GM18867 (cell line): ENCODE results near the gene ATXN7L2.

ENCODE experiments used
- ATAC-seq: cut with Tn5 transposase; IDR thresholded peaks from one replicate; pipeline ENCODE4 v1.9.1; 2021; ENCODE audit warnings: mild to moderate bottlenecking, moderate library complexity; ENCODE audit not compliant: unreplicated experiment

Gene ATXN7L2

DNA sequence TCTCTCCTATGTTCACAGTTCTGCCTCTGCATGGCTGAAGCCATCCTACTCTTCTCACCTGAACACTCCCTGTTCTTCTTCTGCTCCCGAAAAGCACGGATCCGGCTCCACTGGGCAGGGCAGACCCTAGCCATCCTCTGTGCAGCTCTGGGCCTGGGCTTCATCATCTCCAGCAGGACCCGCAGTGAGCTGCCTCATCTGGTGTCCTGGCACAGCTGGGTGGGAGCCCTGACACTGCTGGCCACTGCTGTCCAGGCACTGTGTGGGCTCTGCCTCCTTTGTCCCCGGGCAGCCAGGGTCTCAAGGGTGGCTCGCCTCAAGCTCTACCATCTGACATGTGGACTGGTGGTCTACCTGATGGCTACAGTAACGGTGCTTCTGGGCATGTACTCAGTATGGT, 12.0 kb downstream of the ATXN7L2 start:
- ATAC-seq = no peak

DNA sequence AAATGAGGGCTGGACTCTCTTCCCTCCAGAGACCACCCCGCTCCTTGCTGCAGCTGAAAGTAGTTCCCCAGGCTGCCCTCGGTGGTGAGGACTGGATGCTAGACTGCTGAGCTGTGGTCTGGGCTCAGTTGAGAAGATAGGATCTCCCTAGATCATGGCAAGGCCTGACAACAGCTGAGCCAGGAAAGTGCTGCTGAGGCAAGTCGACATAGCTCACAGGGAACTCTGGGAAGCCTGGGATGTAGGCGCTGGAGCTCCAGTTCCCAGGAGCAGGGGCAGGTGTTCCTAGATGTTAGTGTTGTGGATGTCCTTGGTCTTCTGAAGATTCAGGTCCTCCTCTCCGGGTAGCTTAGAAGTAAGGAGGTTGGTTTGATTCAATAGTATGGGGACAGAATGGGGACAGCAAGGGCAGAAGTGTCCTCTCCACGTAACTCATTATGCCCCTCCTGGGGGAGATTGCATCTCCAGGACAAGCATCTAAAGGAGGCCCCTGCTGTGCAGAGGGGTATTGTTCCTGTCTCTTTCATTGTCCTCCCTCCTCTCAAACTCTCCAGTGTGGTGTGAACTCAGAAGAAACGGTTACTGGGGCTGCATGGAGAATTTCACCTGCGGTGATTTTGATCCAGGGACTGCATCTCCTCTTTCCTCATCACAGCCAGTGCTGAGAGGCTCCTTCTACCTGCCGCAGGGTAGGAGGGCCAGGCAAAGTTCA, 13.9 kb downstream of the ATXN7L2 start:
- ATAC-seq = no peak

DNA sequence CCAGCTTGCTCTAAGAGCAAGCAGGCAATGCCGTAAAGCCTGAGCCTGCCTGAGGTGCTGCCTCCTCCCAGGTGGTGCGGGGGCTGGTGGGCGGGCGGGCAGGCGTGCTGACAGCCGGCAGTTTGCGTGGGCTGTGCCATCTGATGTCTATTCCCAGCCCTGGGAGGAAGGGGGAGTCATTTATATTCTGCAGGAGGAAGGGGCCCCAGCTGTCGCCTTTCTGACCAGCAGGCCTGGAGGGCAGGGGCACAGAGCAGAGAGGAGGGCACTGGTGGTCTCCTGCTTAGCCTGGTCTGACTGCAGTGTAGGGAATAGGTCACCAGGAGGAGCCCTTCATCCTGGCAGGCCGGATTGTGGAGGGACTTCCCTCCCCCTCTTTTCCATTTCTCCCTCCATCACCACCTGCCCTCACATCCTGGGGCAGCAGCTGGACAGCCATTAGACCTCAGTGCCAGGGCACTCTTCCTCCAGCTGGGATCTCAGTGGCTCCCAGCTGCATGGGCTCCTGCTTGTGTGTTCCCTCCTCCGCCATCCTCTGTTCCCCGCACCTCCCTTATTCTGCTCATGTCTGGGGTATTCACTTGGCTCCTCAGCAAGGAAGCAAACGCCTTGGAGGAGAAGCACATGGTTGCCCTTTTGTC, 14.6 kb downstream of the ATXN7L2 start:
- no peak for ATAC-seq

DNA sequence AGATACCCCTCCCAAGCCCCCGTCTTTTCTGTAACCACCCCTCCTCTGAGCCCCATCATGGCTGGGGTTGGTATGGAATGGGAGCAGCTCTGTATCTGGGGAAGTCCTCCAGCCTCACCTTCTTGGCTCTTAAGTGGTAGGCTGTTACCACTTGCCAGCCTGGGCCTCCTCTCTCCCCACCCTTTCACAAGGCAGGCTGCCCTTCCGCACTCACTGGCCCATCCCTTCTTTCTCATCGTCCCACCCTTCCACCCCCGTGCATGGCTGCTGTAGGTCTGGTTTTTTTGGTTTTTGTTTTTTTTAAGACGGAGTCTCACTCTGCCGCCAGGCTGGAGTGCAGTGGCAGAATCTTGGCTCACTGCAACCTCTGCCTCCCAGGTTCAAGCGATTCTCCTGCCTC, 15.4 kb downstream of the ATXN7L2 start:
- no peak for ATAC-seq

DNA sequence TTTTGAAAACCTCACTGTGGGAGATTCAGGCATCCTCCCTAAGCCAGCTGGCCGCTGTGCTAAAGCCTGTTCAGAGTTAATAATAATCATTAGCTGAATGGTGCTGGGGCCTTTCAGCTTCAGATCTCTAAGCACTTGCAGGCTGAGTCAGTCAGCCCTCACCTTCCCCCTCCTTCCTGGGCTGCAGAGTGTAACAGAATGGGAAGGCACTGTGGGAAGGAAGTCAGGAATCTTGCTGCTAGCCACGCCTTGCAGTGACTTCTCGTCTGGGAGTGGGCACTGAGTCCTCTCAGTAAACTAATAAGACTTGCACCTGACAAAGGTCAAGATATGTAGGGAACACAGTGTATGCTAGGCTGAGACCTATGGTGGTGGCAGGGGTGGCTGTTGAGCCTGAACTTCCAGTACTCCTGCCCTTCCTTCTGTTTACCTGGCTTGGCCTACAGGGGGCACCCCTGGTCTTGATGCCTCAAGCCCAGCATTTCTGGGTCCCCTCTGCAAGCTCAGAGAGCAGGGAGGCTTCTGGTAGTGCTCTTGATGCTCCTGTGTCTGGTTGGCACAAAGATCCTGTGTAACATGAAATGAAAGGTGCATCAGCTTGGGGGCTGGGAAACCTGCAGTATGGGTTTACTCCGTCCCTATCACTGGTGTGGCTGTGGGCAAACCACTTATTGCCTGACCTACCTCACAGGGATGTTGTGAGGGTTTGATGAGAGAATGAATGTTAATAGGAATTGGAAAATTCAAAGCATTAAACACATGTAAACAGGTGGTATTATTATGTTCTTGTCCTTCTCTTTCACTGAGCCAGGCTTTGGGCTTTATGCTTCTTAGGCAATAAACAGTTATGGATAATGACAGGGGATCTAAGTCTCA, 16.2 kb downstream of the ATXN7L2 start:
- no peak for ATAC-seq

DNA sequence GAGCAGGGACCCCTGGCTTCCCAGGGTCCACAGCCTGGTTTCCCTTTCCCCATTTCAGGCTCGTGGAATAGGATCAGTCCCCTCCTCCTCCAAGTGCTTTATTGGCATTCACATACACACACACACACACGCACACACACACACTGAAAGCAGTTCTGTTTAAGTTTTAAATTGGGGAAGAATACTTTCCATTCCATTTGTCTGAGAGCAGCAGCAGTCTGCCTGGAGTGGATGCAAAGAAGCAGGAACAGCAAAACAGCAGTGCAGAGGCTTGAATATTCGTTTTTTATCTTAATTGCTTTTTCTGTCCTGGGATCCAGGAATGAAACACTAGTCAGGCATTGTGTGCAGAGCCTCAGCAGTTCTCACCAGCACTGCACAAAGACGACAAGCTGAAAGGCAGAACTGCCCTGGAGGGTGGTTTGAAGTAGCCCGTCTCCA, 17.3 kb downstream of the ATXN7L2 start:
- no peak for ATAC-seq

DNA sequence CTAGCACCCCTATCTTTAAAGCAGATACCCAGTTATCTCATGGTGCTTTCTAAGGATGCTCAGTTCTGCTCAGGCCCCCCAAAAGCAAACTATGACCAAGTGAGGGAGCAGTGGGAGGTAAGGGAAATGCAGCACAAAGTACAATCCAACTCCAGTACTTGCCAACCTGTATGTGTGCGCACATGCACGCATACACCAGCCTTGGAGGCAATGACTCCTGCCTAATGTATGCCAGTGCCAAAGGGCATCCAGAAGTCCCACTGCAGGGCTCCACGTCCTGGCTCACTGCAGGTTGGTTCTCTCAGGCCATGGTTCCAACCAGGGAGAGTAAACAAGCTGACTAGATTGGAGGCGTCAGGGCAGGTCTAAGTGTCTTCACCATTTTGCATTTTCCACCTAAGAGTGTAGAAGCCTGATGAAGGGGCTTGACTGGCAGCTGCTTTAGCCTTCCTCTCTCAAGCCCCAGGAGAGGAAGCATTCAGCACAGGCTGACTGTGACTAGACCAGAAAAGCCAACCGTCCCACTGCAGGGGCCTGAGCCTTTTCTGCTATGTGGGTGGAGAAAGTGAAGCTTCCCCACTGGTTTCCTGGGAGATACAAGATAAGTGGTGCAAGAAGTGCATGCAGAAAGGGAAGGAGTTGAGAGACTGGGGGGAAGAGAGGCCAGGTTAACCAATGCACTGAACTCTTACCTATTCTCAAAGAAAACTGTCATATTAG, 18.1 kb downstream of the ATXN7L2 start:
- no peak for ATAC-seq

DNA sequence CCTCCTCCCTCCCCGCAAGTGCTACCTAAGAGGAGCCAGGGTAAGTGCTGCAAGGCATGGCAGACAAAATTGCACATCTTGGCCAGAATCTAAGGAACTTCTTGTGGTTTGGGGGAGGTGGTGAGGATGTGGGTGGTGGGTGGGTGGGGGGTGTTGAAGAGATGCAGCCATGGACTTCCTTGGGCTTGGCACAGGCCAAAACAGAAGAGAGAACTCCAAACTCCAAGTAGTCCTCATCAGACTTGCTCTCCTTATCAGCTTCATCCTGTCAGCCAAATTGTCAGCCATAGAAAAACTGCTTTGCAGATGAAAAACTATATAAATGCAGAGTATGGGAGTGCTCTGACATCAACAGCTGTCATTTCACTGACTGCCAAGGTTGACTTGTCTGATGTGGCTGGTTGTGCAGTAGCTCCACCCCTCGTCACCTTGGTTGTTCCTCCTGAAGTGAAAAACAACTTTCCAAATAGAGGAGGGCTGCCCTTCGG, 18.7 kb downstream of the ATXN7L2 start:
- ATAC-seq = no peak

DNA sequence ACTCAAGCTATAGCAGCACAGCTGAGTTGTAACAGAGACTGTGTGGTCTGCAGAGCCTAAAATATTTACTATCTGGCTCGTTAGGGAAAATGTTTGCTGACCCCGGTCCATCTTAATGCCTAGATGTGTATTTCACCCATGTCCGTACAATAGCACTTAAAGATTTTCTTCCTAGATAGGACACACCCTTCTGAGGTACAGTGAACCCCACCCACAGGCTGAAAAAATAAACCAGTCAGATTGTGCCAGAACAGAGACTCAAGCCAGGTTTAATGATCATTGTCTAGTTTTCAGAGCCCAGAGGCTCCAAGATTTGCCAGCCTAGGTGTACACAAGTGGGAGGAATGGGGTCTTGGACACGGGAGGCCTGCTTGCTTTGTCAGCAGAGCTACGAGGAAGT, 20.2 kb downstream of the ATXN7L2 start:
- no peak for ATAC-seq

DNA sequence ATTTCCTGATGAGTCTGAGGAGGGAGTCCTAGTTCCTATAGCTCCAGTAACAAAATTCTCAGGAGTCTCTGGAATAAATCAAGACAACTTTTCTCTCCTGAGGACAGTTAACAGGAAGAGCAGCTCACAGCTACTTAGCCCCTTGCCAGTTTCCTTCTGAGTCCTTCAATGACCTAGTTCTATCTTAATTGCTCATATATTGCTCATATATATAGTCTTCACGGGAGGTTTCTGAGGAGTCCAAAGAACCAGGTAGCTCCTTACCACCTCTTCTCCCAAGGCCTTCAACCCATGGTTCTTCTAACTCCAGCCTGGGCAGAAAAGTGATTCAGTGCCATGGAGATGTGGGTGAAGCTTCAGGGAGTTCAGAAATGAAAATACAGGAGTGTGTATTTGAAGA, 21.3 kb downstream of the ATXN7L2 start:
- no peak for ATAC-seq

DNA sequence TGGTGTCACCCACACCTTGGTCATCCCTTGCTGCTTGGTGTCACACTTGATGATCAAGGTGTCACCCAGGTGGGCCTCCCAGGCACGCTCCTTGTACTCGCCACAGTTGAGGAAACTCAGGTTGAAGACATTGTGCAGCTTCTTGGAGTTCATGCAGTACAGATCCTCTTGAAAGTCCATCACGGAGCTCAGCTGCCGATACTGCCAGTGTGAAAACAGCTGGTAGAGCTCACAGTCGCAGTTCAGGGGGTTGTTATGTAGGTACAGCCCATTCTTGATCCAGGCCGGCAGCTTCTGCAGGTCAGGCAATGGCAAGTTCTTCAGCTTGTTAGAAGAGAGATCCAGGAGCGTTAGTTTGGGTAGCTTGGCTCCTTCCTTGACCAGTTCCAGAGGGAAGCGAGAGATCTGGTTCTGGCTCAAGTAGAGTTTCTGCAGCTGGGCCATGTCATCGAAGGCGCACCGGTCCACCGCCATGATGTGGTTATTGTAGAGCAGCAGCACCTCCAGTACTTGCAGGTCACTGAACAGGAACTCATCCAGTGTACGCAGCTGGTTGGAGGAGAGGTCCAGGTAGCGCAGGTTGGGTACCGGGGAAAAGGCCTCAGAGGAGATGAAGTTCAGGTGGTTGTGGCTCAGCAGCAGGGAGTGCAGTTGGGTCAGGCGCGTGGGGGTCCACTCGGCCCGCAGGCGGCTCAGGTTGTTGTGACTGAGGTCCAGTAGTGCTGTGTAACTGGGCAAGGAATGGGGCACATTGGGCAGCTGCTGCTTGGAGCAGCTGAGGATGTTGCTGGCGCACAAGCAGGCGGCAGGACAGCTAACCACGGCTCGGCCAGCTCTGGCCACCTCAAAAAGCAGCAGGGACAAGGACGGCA, 24.5 kb downstream of the ATXN7L2 start:
- no peak for ATAC-seq

DNA sequence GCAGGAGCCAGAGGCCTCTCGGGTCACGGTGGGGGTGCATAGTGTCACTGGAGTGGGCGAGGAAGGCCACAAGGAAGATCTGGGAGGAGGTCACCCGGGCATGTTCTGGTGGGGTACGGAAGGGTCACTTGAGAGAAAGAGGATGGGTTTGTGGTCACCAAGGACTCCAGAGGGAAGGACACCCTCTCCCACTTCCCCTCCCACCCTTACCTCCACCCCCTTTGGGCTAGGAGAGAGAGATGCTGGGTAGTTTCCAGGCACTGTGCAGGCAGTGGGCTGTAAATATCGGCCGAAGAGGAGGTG, 25.1 kb downstream of the ATXN7L2 start:
- no peak for ATAC-seq

DNA sequence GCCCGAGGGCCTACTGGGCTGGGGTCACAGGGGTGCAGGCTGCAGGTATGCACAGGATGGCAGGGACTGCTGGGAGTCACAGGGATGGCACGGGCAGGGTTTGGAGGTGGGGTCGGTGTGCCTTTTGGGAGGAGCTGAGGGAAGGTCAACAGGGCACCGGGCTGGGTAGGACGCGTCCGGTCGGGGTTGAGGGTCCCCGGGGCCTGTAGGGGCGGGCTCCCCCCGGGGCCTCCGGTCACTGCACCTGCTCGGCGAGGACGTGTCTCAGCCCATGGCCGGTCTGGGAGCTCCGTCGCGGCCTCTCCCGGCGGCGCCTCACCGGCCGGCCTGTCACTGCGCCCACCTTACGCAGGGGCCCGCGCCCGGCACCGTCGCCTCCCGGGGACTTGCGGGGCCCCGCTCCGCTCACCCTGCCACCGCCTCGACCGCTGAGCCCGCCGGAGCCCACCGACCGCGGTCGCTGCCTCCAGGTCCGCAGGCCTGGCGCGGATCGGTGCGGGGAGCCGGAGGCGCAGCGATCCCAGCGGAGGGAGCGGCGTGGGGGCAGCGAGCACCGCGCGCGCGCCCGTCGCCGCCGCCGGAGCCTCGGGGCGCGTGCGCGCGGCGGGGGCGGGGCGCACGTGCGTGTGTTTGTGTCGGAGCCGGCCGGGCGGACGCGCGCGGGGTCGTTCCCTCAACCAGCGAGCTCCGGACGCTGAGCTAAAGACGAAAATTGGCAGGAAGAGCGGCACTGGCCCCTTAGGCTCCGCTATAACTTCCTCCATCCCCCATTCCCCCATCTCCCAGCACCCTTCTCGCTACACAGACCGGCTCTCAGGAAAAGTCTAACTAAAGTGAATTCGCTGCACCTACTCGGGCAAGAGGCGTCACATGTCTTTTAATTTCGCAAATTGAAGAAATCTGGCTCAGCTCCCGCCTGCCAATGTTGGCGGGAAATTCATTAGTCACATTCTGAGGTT, 25.8 kb downstream of the ATXN7L2 start, which contains the start of gene AMIGO1:
Gene AMIGO1, minus strand, starts transcription at position 552 of the 959 bp plus-strand sequence. CDS start 815 bp downstream, outside the sequence.
- ATAC-seq = peak; percentile 66

DNA sequence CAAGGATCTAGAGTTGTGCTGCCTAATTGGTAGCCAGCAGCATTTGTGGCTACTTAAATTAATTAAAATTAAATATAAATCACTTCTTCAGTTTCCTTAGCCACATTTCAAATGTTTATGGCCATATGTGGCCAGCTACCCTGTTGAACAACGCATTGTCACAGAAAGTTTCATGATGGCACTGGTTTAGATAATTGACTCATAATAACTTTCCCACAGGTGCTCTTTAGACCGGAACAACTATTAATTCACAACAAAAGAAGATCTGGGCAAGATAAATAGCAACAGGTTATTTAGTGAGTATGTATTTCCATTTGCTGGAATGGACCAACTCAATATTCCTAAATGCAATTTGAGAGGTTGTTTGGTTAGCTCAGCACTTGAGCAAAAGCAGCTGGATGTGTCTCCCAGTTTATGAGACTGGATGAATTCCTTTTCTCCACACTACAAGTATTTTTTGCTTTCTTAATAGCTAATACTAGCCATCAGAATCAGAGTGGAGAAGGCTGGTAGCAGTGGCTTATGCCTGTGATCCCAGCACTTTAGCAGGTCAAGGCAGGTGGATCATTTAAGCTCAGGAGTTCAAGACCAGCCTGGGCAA, 29.5 kb downstream of the ATXN7L2 start:
- no peak for ATAC-seq

DNA sequence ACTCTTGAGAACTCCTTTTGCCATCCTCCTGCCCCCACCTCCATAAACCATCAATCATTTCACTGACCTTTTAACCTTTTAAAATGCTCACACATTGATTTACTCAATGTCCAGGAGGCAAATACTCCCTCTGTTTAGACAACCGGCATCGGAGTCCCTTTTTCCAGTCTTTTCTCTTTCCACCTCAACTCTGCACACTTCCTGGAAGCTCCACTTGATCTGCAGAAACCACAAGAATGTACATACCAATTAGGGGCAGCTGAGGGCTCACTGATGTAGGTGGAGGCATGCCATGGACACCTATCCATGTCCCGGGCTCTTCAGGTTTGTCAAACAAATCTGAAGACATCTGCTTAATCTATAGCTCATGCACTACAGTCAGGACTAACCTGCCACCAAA, 31.1 kb downstream of the ATXN7L2 start:
- no peak for ATAC-seq

DNA sequence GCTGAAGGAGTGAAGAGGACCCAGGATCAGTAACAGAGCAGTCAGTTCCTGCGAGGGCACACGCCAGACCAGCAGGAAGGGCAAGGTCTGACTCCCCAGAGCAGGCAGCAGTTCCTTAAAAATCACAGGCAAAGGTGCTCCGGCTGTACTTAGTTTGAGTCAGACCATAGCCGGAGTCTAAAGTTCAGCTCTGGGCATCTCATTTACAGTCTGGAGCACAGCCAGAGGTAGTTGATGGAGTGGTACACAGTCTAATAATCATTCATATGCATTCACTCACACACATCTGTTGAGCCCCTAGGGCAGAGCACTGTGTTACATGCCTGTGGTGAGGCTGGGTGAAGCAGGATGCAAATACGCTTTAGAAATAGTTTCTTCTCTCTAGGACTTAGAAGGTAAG, 33.2 kb downstream of the ATXN7L2 start:
- no peak for ATAC-seq

DNA sequence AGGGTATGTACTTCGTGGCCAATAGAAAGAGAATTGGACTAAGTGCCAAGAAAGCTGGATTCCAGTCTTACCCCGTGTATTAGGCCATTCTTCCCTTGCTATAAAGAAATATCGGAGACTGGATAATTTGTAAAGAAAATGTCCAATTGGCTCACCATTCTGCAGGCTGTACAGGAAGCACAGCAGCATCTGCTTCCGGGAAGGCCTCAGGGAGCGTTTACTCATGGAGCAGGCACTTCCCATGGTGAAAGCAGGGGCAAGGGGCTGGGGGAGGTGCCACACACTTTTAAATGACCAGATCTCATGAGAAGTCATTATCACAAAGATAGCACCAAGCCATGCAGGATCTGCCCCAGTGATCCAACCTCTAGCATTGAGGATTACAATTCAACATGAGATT, 33.6 kb downstream of the ATXN7L2 start:
- no peak for ATAC-seq
